ENCODE data around the gene ZNF316.

GRCh38 chr7:6680146-6680545 lies 43.0 kb downstream of the ZNF316 start:
- TF ChIP-seq EP300 (IDR thresholded peaks at IDR 0.05) (no peak), CTCF (IDR thresholded peaks at IDR 0.05) (no peak)

All from tibial nerve (tissue), 4 donors.